ENCODE measurements around the gene VPS51.
A peak's percentile ranks its signal among the peaks of the same experiment; 100 is the strongest.
"Not testable (repeated sequence)": the region's sequence is repeated elsewhere in the genome, so short reads cannot be mapped to it uniquely, and the experiment has no call there.

Gene VPS51

DNA sequence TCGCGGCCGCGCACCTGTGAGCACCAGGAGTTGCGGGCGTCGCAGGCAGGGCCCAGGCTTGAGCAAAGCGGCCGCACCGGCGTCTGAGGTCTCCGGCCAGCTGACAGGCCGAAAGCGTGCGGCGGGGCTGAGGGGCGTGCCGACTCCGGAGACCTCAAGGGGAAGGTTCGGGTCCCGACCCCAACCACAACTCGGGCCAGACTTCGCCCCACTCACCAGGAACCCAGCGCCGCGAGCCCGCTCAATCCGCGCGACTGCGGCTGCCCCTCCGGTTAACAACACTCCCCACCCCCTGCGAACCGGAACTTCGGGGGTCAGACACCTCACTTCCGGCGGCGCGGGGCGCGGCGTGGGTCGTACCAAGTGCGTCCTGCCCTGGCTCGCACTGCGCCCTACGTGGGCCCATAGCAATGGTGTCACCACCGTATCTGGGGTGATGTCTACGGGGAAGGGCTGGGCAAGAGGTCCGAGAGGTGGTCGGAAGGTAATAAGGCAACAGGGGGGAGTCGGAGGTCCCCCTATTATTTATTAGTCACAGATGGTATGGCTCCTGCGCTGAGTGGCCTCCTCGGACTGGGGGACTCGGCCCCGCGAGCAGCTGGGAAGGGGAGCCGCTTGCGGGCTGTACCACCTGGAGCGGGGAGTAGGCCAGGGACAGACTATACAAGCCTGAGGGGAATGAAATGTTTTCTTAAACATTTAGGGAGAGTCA lies 38.4 kb downstream of the VPS51 start, which contains the start of gene SYVN1:
TSS of gene SYVN1 (minus strand) at position 280 of the 712 bp plus-strand sequence. CDS start 918 bp downstream, outside the sequence.
- Mint-ChIP-seq H3K9me3 (no peaks in the 10 kb centered on the region), H3K27me3 (no peaks in the 10 kb centered on the region), H3K36me3 (peaks cover 23% of the 10 kb centered on the region), H3K4me3 (peak within 1 kb of the TSS; percentile 99), H3K27ac (peak within 1 kb of the TSS; percentile 100), H3K4me1 (peaks cover 42% of the 10 kb centered on the region)
- CTCF ChIA-PET = interaction anchor here (1.3 to 3.3 kb wide), 2 partner anchors 13 to 22 kb away, joined by 3 to 9 read pairs; partner anchors contain the start of genes FAU and MRPL49
- DNase-seq = peak; percentile 95

GRCh38 chr11:65134952-65135632 lies 39.1 kb downstream of the VPS51 start:
- Mint-ChIP-seq H3K36me3 (peaks cover 22% of the 10 kb centered on the region), H3K9me3 (no peaks in the 10 kb centered on the region), H3K4me3 (peak overlapping the region; percentile 99), H3K27me3 (no peaks in the 10 kb centered on the region), H3K4me1 (peaks cover 42% of the 10 kb centered on the region), H3K27ac (peak overlapping the region; percentile 100)
- DNase-seq = peak; percentile 93
- CTCF ChIA-PET = interaction anchor here (0.9 to 3.3 kb wide), 4 partner anchors 14 to 197 kb away, joined by 3 to 9 read pairs (median 6); partner anchors contain the start of genes FAU and MRPL49

DNA sequence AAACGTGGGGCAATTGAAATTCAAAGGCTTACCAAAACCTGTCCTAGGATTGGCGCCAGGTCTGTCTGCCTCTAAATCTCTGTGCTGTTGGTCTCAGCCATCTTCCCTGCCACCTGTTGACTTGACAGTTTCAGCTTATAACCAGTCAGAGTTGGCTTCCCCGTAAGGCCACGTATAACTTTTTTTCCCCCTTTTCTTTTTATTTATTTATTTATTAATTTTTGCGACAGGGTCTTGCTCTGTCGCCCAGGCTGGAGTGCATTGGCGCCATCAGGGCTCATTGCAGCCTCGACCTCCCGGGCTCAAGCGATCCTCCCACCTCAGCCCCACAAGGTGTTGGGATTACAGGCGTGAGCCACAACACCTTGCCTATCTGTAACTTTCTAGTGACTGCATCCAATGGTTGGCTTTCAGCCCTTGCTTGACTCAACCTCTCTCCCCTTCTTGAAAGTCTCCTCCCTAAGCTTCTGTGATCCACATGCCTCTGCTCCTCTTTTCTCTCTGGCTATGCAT lies 39.7 kb downstream of the VPS51 start:
- no peak for DNase-seq
- peaks cover 18% of the 10 kb centered on the region for H3K36me3 Mint-ChIP-seq
- H3K4me3 Mint-ChIP-seq = peak overlapping the region; percentile 99
- CTCF ChIA-PET = interaction anchor here (0.9 to 3.3 kb wide), 4 partner anchors 14 to 196 kb away, joined by 4 to 9 read pairs (median 7); partner anchors contain the start of genes FAU and MRPL49
- no peaks in the 10 kb centered on the region for H3K9me3 Mint-ChIP-seq
- H3K4me1 Mint-ChIP-seq = peaks cover 42% of the 10 kb centered on the region
- peak overlapping the region; percentile 100 for H3K27ac Mint-ChIP-seq
- H3K27me3 Mint-ChIP-seq = no peaks in the 10 kb centered on the region

GRCh38 chr11:65136515-65137096 lies 40.6 kb downstream of the VPS51 start:
- Mint-ChIP-seq H3K9me3 (no peaks in the 10 kb centered on the region), H3K4me1 (peaks cover 37% of the 10 kb centered on the region), H3K4me3 (peak overlapping the region; percentile 64), H3K36me3 (peaks cover 11% of the 10 kb centered on the region), H3K27ac (peak overlapping the region; percentile 64), H3K27me3 (peaks cover 4% of the 10 kb centered on the region)
- CTCF ChIA-PET = interaction anchor here (0.8 to 3.3 kb wide), 5 partner anchors 12 to 192 kb away, joined by 3 to 9 read pairs (median 3); partner anchors contain the start of genes FAU and MRPL49
- DNase-seq = no peak

- CTCF ChIA-PET = no interaction called here
- no peak overlapping the region for H3K27ac Mint-ChIP-seq
These were observed 46.0 kb downstream of the VPS51 start for GRCh38 chr11:65141896-65142494.

DNA sequence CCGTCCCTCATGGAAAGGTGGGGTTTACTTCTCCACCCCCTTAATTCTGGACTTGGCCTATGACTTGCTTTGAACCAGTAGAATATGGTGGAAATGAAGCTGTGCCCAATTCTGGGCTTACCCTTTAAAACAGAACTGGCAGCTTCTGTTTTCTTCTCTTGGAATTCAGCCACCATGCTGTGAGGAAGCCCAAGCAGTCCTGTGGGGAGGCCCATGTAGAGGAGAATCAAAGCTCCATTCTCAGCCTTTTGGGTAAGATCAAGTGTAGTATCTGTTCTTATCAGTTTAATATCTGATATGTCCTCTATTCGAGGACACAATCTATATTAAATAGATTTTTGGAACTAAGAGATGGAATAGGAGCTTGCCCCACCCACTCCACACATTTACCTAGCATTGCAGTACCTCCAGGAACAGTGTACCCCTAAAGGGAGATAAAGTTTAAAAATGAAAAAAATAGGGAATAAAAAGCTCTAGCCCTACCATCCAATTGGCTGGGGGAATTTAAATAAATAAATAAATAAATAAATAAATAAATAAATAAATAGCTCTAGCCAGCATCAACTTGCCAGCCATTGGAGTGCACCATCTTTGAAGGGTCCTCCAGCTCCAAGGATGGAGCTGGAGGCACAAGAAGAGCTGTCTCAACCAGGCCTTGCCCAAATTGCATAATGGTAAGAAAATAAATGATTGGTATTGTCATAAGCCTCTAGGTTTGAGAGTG lies 51.5 kb downstream of the VPS51 start:
- no peak for DNase-seq
- H3K27me3 Mint-ChIP-seq = peaks cover 50% of the 10 kb centered on the region

More at GRCh38 chr11:65141896-65142494, 46.0 kb downstream of the VPS51 start:
- Mint-ChIP-seq H3K4me1 (peaks cover 5% of the 10 kb centered on the region), H3K4me3 (no peak overlapping the region), H3K36me3 (no peaks in the 10 kb centered on the region), H3K27me3 (peaks cover 31% of the 10 kb centered on the region), H3K9me3 (no peaks in the 10 kb centered on the region)
- DNase-seq = no peak

DNA sequence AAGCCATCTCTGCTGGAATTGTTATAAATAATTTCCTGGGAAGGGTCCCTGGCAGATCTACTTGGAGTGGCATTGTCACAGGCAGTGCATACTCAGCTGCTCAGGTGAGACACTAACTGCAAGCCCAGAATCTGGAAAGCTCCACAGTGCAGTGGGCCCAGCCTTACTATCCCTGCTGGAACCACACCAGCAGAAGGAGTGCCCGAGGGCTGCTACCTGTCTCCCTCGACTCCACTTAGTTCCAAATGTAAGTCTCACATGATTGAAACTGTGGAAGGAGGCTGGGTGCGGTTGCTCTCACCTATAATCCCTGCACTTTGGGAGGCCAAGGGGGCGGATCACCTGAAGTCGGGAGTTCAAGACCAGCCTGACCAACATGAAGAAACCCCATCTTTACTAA lies 52.6 kb downstream of the VPS51 start:
- no peak overlapping the region for H3K27ac Mint-ChIP-seq

More for the DNA sequence above, 51.5 kb downstream of the VPS51 start:
- no peaks in the 10 kb centered on the region for H3K9me3 Mint-ChIP-seq
- no peaks in the 10 kb centered on the region for H3K36me3 Mint-ChIP-seq
- CTCF ChIA-PET = interaction anchor here (0.7 to 1.2 kb wide), 4 partner anchors 22 to 182 kb away, joined by 3 to 4 read pairs (median 4); no protein-coding TSS in a partner anchor
- no peak overlapping the region for H3K27ac Mint-ChIP-seq
- H3K4me3 Mint-ChIP-seq = no peak overlapping the region
- peaks cover 7% of the 10 kb centered on the region for H3K4me1 Mint-ChIP-seq

DNA sequence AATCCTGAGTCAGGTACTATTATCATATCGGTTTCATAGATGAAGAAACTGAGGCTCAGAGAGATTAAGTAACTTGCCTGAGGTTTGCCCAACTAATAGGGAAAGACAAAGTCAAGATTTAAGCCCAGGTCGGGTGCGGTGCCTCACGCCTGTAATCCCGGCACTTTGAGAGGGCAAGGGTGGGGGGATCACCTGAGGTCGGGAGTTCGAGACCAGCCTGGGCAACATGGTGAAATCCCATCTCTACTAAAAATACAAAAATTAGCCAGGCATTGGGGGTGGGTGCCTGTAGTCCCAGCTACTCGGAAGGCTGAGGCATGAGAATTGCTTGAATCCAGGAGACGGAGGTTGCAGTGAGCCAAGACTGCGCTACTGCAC lies 54.1 kb downstream of the VPS51 start:
- DNase-seq, H3K27ac Mint-ChIP-seq, H3K9me3 Mint-ChIP-seq, H3K4me3 Mint-ChIP-seq, CTCF ChIA-PET, H3K36me3 Mint-ChIP-seq, H3K4me1 Mint-ChIP-seq: not testable (repeated sequence)
- H3K27me3 Mint-ChIP-seq = peaks cover 52% of the 10 kb centered on the region

More for the DNA sequence above, 52.6 kb downstream of the VPS51 start:
- Mint-ChIP-seq H3K4me1 (peaks cover 7% of the 10 kb centered on the region), H3K9me3 (no peaks in the 10 kb centered on the region), H3K27me3 (peaks cover 54% of the 10 kb centered on the region), H3K36me3 (no peaks in the 10 kb centered on the region), H3K4me3 (no peak overlapping the region)
- DNase-seq = no peak
- CTCF ChIA-PET = interaction anchor here (1.2 kb wide), 1 partner anchor 34 kb away, joined by 4 read pairs; no protein-coding TSS in a partner anchor

DNA sequence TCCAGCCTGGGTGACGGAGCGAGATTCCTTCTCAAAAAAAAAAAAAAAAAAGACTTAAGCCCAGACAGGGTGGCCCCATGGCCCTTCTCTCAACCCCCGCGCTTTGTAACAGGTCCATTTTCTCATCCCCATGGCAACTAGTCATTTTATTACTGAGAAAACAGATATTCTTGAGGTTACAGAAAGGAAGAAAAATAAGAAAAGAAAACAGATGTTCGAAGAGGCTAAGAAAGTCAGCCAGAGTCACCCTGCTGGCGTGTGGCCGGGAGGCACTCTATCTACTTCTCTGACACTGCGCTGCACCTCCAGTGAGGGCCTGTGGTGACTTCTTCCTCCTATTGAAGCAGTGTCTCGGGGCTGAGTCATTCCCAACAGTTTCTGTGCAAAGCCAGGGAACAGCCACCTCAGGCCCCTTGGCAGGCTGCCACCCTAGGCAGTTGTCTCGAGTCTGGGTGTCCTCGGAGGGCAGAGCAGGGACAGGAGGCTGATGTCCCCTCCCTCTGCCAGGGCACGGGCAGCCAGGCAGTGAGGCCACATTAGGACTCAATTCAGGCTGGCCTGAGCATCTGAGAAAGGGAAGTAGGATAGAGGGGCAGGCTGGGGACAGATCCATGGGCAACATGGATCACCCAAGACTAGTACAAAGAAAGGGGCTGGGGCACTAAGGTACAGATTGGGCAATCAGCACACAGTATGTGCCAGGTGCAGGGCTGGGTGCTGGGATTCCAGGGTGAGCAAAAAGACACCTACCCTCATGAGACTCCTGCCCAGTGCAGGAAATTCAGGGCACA lies 54.7 kb downstream of the VPS51 start:
- CTCF ChIA-PET = interaction anchor here (1.0 kb wide), 1 partner anchor 152 kb away, joined by 3 read pairs; no protein-coding TSS in a partner anchor
- peaks cover 7% of the 10 kb centered on the region for H3K4me1 Mint-ChIP-seq
- DNase-seq = no peak
- no peak overlapping the region for H3K27ac Mint-ChIP-seq
- no peaks in the 10 kb centered on the region for H3K36me3 Mint-ChIP-seq
- H3K4me3 Mint-ChIP-seq = no peak overlapping the region
- H3K27me3 Mint-ChIP-seq = peaks cover 52% of the 10 kb centered on the region
- no peaks in the 10 kb centered on the region for H3K9me3 Mint-ChIP-seq

- no peaks in the 10 kb centered on the region for H3K9me3 Mint-ChIP-seq
These were observed 55.4 kb downstream of the VPS51 start for GRCh38 chr11:65151331-65151899.

GRCh38 chr11:65152122-65152521 lies 56.1 kb downstream of the VPS51 start:
- peaks cover 42% of the 10 kb centered on the region for H3K27me3 Mint-ChIP-seq
- no peaks in the 10 kb centered on the region for H3K36me3 Mint-ChIP-seq
- no peaks in the 10 kb centered on the region for H3K9me3 Mint-ChIP-seq
- no peak overlapping the region for H3K27ac Mint-ChIP-seq
- no peak for DNase-seq
- H3K4me3 Mint-ChIP-seq = no peak overlapping the region
- H3K4me1 Mint-ChIP-seq = peaks cover 10% of the 10 kb centered on the region
- CTCF ChIA-PET = interaction anchor here (0.6 kb wide), 1 partner anchor 12 kb away, joined by 3 read pairs; no protein-coding TSS in a partner anchor

More at GRCh38 chr11:65151331-65151899, 55.4 kb downstream of the VPS51 start:
- Mint-ChIP-seq H3K27me3 (peaks cover 44% of the 10 kb centered on the region), H3K36me3 (no peaks in the 10 kb centered on the region), H3K27ac (no peak overlapping the region), H3K4me3 (no peak overlapping the region), H3K4me1 (peaks cover 7% of the 10 kb centered on the region)
- DNase-seq = no peak
- CTCF ChIA-PET = interaction anchor here (1.0 kb wide), 1 partner anchor 153 kb away, joined by 3 read pairs; no protein-coding TSS in a partner anchor

DNA sequence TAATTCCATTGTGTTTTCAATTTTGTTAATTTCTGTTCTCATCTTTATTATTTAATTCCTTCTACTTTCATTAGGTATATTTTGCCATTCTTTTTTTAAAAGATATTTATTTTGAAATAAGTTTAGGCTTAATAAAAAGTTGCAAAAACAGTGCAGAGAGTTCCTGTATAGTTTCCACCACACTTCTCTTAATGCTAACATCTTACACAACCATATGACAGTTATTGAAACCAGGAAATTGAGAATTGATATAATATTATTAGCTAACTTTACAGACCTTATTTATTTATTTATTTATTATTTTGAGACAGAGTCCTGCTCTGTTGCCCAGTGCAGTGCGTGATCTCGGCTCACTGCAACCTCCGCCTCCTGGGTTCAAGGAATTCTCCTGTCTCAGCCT lies 60.2 kb downstream of the VPS51 start:
- Mint-ChIP-seq H3K36me3 (no peaks in the 10 kb centered on the region), H3K9me3 (no peaks in the 10 kb centered on the region), H3K4me1 (peaks cover 16% of the 10 kb centered on the region), H3K27me3 (peaks cover 35% of the 10 kb centered on the region), H3K27ac (no peak overlapping the region), H3K4me3 (no peak overlapping the region)
- no peak for DNase-seq
- CTCF ChIA-PET = no interaction called here
